Measurements from ENCODE around the gene HNRNPC. TPM values are rescaled to one million over a fixed set of nuclear protein-coding genes. Genes with fewer than 3 reads are reported as not detected.
A peak's percentile ranks its signal among the peaks of the same experiment; 100 is the strongest.

Gene HNRNPC
- polyA plus RNA-seq, 2 of the 4 experiments (the other 2 are of a cell fraction) = 1,057 to 1,069 TPM

DNA sequence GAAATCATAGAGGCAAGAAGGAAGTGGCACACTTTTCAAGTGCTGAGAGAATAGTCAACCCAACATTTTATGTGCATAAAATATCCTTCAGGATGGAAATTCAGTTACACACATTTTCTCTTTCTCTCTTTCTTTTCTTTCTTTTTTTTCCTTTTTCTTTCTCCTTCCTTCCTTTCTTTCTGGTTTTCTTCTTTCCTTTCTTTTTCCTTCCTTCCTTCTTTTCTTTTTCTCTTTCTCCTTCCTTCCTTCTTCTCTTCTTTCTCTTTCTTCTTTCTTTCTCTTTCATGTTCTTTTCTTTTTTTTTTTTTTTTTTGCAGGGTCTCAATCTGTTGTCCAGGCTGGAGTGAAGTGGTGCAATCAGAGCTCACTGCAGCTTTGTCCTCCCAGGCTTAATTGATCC is 74.6 kb downstream of the HNRNPC start:
- no peak for FAIRE-seq

DNA sequence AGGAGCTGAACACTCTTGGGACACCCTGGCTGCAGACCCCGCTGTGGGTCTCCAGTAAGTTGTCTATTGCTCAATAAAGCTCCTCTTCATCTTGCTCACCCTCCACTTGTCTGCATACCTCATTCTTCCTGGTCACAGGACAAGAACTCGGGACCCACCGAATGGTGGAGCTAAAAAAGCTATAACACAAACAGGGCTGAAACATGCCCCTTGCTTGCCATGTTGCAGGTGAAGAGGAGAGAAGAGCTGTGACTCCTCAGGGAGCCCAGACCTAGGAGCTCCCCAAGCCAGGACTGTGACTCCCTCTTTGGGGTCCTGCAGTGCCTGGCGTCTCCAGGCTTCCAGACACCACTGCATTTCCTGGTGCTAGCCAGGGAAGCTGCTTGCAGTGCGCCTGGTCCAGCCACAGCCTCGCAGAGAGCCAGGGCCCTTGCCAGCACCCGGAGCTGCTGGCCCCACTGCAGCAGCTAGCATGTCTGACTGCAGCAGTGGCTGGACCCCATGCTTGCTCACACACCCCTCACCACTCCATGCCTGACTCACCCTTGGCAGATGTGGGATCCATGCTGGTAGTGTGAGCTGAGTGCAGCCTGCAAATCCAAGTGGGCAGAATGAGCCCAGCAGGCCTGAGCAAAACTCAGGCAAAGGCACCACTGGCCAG is 76.2 kb downstream of the HNRNPC start:
- Histone ChIP-seq H3K4me1 (peaks cover 4% of the 10 kb centered on the region; the same call in 1 of the 3 replicates), H3K9me3 (peaks cover 5% of the 10 kb centered on the region; the same call in 1 of the 3 replicates), H3K4me3 (no peak overlapping the region), H3K27ac (no peak overlapping the region; a peak in 1 of 6 replicates), H3K4me2 (no peak overlapping the region)
- DNase-seq (ENCODE audit: low read depth in 1 of 2, low spot score in 1 of 2) (no peak), ATAC-seq (peak; percentile 23 to 44), FAIRE-seq (no peak)
- TF ChIP-seq JUN (IDR thresholded peaks at IDR 0.05) = no peak
- TF ChIP-seq EHF (CRISPR knock-in tag; IDR thresholded peaks at IDR 0.05) = no peak
- ChIA-PET POLR2A (no interaction called here), CTCF (interaction anchor here (0.8 to 1.6 kb wide), 4 partner anchors 8 to 178 kb away, joined by 3 to 5 read pairs (median 4); no protein-coding TSS in a partner anchor)
- WGBS (ENCODE audit: missing lambda C conversion rate) = 84% methylated on average over 6 of the region's 7 CpGs

More for the DNA sequence above, 74.6 kb downstream of the HNRNPC start:
- H3K9me3 ChIP-seq = peaks cover 5% of the 10 kb centered on the region; the same call in 1 of the 3 replicates
- H3K4me1 ChIP-seq = peaks cover 4% of the 10 kb centered on the region; the same call in 1 of the 3 replicates
- no peak for DNase-seq (ENCODE audit: low read depth in 1 of 2, low spot score in 1 of 2)
- ChIA-PET POLR2A (interaction anchor here (1.0 kb wide), 1 partner anchor 12 kb away, joined by 3 read pairs; no protein-coding TSS in a partner anchor), CTCF (interaction anchor here (1.0 kb wide), 1 partner anchor 87 kb away, joined by 3 read pairs; no protein-coding TSS in a partner anchor)
- H3K4me3 ChIP-seq = no peak overlapping the region
- no peak overlapping the region for H3K27ac ChIP-seq
- ATAC-seq = no peak
- no peak overlapping the region for H3K4me2 ChIP-seq
- TF ChIP-seq CBX2 (IDR thresholded peaks at IDR 0.05; ENCODE audit: borderline replicate concordance, low read depth) (no peak), TFCP2L1 (CRISPR knock-in tag; IDR thresholded peaks at IDR 0.05) (no peak), ZC3H11A (IDR thresholded peaks at IDR 0.05) (no peak), FOSB (CRISPR knock-in tag; IDR thresholded peaks at IDR 0.05) (no peak), MYC (IDR thresholded peaks at IDR 0.05; ENCODE audit: borderline replicate concordance, low read length) (no peak), TP53 (CRISPR knock-in tag; IDR thresholded peaks at IDR 0.05) (no peak)
- TF ChIP-seq, protein P1, sequence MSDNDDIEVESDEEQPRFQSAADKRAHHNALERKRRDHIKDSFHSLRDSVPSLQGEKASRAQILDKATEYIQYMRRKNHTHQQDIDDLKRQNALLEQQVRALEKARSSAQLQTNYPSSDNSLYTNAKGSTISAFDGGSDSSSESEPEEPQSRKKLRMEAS (IDR thresholded peaks at IDR 0.05) = no peak
- TF ChIP-seq, protein P2, sequence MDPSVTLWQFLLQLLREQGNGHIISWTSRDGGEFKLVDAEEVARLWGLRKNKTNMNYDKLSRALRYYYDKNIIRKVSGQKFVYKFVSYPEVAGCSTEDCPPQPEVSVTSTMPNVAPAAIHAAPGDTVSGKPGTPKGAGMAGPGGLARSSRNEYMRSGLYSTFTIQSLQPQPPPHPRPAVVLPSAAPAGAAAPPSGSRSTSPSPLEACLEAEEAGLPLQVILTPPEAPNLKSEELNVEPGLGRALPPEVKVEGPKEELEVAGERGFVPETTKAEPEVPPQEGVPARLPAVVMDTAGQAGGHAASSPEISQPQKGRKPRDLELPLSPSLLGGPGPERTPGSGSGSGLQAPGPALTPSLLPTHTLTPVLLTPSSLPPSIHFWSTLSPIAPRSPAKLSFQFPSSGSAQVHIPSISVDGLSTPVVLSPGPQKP (IDR thresholded peaks at IDR 0.05; ENCODE audit: low read depth, low read length) = no peak

DNA sequence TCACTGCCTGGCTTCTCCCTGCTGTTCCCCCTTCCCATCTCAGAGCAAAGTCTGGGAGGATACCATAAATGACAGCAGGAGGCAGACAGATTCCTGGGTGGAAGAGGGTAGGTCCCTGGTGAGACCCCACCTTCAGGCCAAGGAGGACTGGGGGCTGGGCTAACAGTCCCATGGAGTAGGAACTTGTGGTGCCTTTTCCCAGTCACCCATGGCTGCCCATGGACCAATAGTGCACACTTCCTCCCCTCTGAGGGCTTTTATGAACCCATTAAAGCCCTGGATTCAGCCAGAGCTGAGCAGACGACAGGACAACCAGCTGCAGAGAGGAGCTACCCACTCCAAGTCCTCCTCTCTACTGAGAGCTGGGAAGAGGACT is 76.8 kb downstream of the HNRNPC start:
- 70% methylated on average over 1 of the region's 1 CpG for WGBS (ENCODE audit: missing lambda C conversion rate)
- DNase-seq (ENCODE audit: low read depth in 1 of 2, low spot score in 1 of 2) (no peak), FAIRE-seq (no peak), ATAC-seq (peak; percentile 27 to 30; a peak in 5 of 6 replicates)
- CTCF ChIA-PET = interaction anchor here (0.8 to 1.6 kb wide), 4 partner anchors 9 to 177 kb away, joined by 3 to 5 read pairs (median 4); no protein-coding TSS in a partner anchor
- Histone ChIP-seq H3K4me3 (peak overlapping the region; percentile 40), H3K4me1 (peaks cover 4% of the 10 kb centered on the region; the same call in 1 of the 3 replicates), H3K9me3 (peaks cover 2% of the 10 kb centered on the region; the same call in 1 of the 3 replicates), H3K27ac (peak overlapping the region; percentile 12 to 77; a peak in 4 of 6 replicates), H3K4me2 (peak overlapping the region; percentile 86)
- no peak for TF ChIP-seq FOSB (CRISPR knock-in tag; IDR thresholded peaks at IDR 0.05)
- TF ChIP-seq ESRRA (IDR thresholded peaks at IDR 0.05; ENCODE audit: borderline replicate concordance, low read length) = no peak
- no peak for TF ChIP-seq KDM5A (IDR thresholded peaks at IDR 0.05)
- no peak for TF ChIP-seq EHMT2 (IDR thresholded peaks at IDR 0.05; ENCODE audit: low read depth)
- TF ChIP-seq, protein P3, sequence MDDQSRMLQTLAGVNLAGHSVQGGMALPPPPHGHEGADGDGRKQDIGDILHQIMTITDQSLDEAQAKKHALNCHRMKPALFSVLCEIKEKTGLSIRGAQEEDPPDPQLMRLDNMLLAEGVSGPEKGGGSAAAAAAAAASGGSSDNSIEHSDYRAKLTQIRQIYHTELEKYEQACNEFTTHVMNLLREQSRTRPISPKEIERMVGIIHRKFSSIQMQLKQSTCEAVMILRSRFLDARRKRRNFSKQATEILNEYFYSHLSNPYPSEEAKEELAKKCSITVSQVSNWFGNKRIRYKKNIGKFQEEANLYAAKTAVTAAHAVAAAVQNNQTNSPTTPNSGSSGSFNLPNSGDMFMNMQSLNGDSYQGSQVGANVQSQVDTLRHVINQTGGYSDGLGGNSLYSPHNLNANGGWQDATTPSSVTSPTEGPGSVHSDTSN (IDR thresholded peaks at IDR 0.05) = no peak
- no peak for TF ChIP-seq BHLHE40 (IDR thresholded peaks at IDR 0.05; ENCODE audit: low read depth, low read length)
- no peak for TF ChIP-seq NFE2L2 (conservative IDR thresholded peaks at IDR 0.05; ENCODE audit: low read length)
- POLR2A ChIA-PET = interaction anchor here (1.0 kb wide), 1 partner anchor 8 kb away, joined by 3 read pairs; no protein-coding TSS in a partner anchor
